DOHH2 (cell line): Measurements from ENCODE around the gene COL27A1.

ENCODE experiments used
- H3F3A ChIP-seq: fragments of 200-600 bp; sonication (generic), shearing (Covaris generic); 2 replicates; pipeline ENCODE4 v1.6.0; 2016; ENCODE audit warnings: antibody characterized with exemption, mild to moderate bottlenecking; ENCODE audit not compliant: control insufficient read depth, insufficient read depth
- H3K27ac ChIP-seq: fragments of 200-600 bp; sonication (generic); 2 replicates; pipeline ENCODE4 v1.5.1; 2014; ENCODE audit warnings: low read depth, mild to moderate bottlenecking, low read length, moderate library complexity
- H3K27me3 ChIP-seq: fragments of 200-600 bp; sonication (generic); 2 replicates; pipeline ENCODE4 v1.6.1; 2014; ENCODE audit warnings: mild to moderate bottlenecking, low read length, mixed read lengths; ENCODE audit not compliant: control insufficient read depth
- H3K36me3 ChIP-seq: fragments of 200-600 bp; sonication (generic); 2 replicates; pipeline ENCODE4 v1.6.1; 2014; ENCODE audit warnings: mild to moderate bottlenecking, low read length, moderate library complexity, mixed read lengths; ENCODE audit not compliant: control insufficient read depth
- H3K4me1 ChIP-seq: fragments of 200-600 bp; sonication (generic); 2 replicates; pipeline ENCODE4 v1.6.1; 2014; ENCODE audit warnings: mild to moderate bottlenecking, low read length, mixed read lengths; ENCODE audit not compliant: control insufficient read depth
- H3K4me2 ChIP-seq: fragments of 200-600 bp; sonication (generic); 2 replicates; pipeline ENCODE4 v1.6.0; 2014; ENCODE audit warnings: mild to moderate bottlenecking, low read length, moderate library complexity
- H3K4me3 ChIP-seq: fragments of 200-600 bp; sonication (generic); 2 replicates; pipeline ENCODE4 v1.5.1; 2014; ENCODE audit warnings: mild to moderate bottlenecking, low read length, mixed read lengths
- H3K79me2 ChIP-seq: fragments of 200-600 bp; sonication (generic); 2 replicates; pipeline ENCODE4 v1.6.1; 2014; ENCODE audit warnings: mild to moderate bottlenecking, low read length, mixed read lengths; ENCODE audit not compliant: control insufficient read depth
- H3K9me2 ChIP-seq: fragments of 200-600 bp; sonication (generic); replicated peaks from 2 replicates; pipeline ENCODE4 v1.6.1; 2014; ENCODE audit warnings: mild to moderate bottlenecking, low read length, mixed read lengths; ENCODE audit not compliant: control insufficient read depth
- H3K9me3 ChIP-seq: fragments of 200-600 bp; sonication (generic); 2 replicates; pipeline ENCODE4 v1.6.1; 2014; ENCODE audit warnings: antibody characterized with exemption, low read length, mixed read lengths; ENCODE audit not compliant: control insufficient read depth, insufficient read depth
- H4K20me1 ChIP-seq: fragments of 200-600 bp; sonication (generic); 2 replicates; pipeline ENCODE4 v1.6.0; 2014; ENCODE audit warnings: low read depth, mild to moderate bottlenecking, antibody characterized with exemption, low read length, moderate library complexity; ENCODE audit not compliant: control insufficient read depth, insufficient read depth
- EZH2phosphoT487 ChIP-seq: fragments of 200-600 bp; sonication (generic); IDR thresholded peaks from 2 replicates; pipeline ENCODE4 v1.6.1; 2017; ENCODE audit warnings: borderline replicate concordance, mild to moderate bottlenecking, antibody characterized with exemption, low read length, moderate library complexity, mixed read lengths
- TF ChIP-seq, protein P1 (sequence below): fragments of 200-600 bp; sonication (generic); IDR thresholded peaks from one replicate; pipeline ENCODE4 v1.5.1; 2014; ENCODE audit warnings: antibody characterized with exemption, mild to moderate bottlenecking, low read depth, low read length; ENCODE audit not compliant: poor library complexity, severe bottlenecking

COL27A1 gene

DNA sequence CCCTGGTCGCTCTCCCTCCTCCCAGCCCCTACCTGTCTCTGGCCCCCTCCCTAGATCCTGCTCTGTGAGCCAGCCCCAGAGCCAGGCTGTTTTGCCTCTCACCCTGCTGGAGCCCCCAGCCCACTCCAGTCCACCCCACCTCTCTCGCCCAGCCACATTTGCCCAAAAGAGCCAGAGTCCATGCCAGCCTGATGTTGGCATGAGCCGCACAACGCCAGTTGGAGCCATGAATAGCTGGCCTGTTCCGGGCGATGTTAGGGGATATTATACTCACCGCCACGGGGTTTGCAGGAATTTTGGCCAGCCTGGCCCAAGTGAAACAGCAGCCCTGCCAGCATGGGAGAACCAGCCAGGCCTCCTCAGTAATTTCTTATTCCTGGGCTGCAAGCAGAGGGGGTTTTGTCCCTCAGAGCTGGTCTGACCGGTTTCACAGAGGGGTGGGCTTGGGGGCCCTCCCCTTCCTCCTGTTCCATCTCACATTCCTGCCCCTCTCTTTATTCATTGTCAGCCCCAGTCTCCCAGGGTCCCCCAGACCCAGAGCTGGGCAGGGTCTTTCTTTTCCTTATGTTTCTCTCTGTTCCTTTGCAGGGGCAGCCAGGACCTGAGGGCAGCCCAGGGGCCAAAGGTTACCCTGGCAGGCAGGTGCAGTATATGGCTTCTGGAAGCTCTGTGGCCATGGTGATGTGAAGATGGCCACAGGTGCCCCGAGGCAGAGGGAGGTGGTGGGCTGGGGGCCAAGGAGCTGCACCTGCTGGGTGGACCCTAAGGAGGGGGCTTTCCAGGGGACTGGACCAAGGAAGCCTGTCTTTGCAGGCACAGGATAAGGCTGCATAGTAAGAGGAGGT lies 50.1 kb downstream of the COL27A1 start:
- H3F3A ChIP-seq = no peaks in the 10 kb centered on the region
- no peak overlapping the region for H3K27ac ChIP-seq
- no peaks in the 10 kb centered on the region for H3K79me2 ChIP-seq
- H3K27me3 ChIP-seq = no peaks in the 10 kb centered on the region
- no peak overlapping the region for H3K4me2 ChIP-seq
- TF ChIP-seq, protein P1, sequence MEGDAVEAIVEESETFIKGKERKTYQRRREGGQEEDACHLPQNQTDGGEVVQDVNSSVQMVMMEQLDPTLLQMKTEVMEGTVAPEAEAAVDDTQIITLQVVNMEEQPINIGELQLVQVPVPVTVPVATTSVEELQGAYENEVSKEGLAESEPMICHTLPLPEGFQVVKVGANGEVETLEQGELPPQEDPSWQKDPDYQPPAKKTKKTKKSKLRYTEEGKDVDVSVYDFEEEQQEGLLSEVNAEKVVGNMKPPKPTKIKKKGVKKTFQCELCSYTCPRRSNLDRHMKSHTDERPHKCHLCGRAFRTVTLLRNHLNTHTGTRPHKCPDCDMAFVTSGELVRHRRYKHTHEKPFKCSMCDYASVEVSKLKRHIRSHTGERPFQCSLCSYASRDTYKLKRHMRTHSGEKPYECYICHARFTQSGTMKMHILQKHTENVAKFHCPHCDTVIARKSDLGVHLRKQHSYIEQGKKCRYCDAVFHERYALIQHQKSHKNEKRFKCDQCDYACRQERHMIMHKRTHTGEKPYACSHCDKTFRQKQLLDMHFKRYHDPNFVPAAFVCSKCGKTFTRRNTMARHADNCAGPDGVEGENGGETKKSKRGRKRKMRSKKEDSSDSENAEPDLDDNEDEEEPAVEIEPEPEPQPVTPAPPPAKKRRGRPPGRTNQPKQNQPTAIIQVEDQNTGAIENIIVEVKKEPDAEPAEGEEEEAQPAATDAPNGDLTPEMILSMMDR = no peak
- TF ChIP-seq EZH2phosphoT487 = no peak
- H3K9me2 ChIP-seq = no peaks in the 10 kb centered on the region
- H3K4me1 ChIP-seq = no peaks in the 10 kb centered on the region
- no peaks in the 10 kb centered on the region for H4K20me1 ChIP-seq
- no peak overlapping the region for H3K4me3 ChIP-seq
- H3K36me3 ChIP-seq = no peaks in the 10 kb centered on the region
- no peaks in the 10 kb centered on the region for H3K9me3 ChIP-seq

DNA sequence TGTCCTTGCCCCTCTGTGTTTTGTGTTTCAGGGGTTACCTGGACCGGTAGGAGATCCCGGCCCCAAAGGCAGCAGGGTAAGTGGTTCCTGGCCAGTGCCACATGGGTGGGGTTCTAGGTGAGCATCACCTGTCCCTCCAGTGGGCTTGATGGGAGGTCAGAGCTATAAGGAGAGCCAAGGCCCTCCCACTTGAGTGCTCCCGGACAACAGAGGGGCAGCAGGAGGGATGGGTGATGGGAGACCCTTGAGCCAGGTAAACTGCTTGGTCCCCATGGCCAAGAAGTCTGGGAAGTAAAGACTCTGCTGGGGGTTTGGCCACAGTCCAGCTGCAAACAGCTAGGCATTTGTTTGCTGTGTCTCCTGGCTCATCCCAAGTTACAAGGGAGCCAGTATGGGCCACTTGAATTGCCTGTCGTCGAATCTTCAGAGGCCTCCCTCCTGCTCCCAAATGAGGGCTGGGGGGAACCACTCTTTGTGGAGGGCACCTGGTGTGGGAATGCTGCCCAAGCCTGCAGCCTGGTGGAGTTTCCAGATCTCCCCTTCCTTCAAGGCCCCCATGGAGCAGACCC lies 51.0 kb downstream of the COL27A1 start:
- no peak overlapping the region for H3K27ac ChIP-seq
- H3K4me1 ChIP-seq = no peaks in the 10 kb centered on the region
- H4K20me1 ChIP-seq = no peaks in the 10 kb centered on the region
- H3K4me2 ChIP-seq = no peak overlapping the region
- H3F3A ChIP-seq = no peaks in the 10 kb centered on the region
- no peak overlapping the region for H3K4me3 ChIP-seq
- no peaks in the 10 kb centered on the region for H3K27me3 ChIP-seq
- H3K9me3 ChIP-seq = no peaks in the 10 kb centered on the region
- no peak for TF ChIP-seq EZH2phosphoT487
- TF ChIP-seq, protein P1 = no peak
- H3K9me2 ChIP-seq = no peaks in the 10 kb centered on the region
- H3K79me2 ChIP-seq = no peaks in the 10 kb centered on the region
- H3K36me3 ChIP-seq = no peaks in the 10 kb centered on the region

DNA sequence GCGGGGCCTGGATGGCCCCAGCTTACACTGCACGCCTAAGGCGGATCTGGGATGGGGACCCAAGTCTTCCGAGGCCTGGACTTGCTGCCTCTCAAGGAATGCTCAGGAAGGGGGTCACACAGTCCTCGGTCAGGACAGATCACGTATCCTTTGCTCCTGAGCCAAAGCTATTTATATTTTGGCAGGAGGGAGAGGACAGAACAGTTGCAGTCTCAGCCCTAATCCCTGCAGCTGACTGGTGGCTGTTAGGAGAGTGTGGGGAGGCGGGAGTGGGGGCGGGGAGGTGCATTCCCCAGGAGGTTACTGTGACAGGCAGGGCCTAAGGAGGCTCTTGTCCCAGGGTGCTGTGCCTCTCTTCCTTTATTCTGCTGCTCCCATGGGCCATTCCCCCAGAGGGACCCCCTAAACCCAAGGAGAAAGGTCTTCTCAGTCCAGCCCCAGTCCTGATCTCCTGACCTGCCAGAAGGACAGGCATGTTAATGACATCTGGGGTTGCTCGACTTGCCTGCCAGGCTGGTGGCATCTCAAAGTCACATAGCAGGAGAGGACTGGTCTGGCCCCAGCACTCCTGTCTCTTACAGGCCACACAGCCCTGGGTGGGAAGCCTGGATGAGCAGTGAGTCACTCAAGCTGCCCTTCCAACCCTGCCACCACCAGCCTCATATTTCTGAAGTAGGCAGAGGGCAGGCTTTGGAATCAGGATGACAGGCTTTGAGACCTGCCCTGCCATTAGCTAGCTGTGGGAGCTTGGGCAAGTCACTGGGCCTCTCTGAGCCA lies 51.9 kb downstream of the COL27A1 start:
- Histone ChIP-seq H3K79me2 (no peaks in the 10 kb centered on the region), H4K20me1 (no peaks in the 10 kb centered on the region), H3K36me3 (no peaks in the 10 kb centered on the region), H3K4me1 (no peaks in the 10 kb centered on the region), H3F3A (no peaks in the 10 kb centered on the region), H3K9me2 (no peaks in the 10 kb centered on the region), H3K4me2 (no peak overlapping the region), H3K27me3 (no peaks in the 10 kb centered on the region), H3K9me3 (no peaks in the 10 kb centered on the region), H3K27ac (no peak overlapping the region), H3K4me3 (no peak overlapping the region)
- TF ChIP-seq, protein P1 = no peak
- TF ChIP-seq EZH2phosphoT487 = no peak
